Stimulated activated CD8-positive, alpha-beta memory T cell treated with anti-CD3 and anti-CD28 coated beads, Interleukin-2, amount 100 ng/mL, for 48 hours (primary cell): Measurements from ENCODE around the gene TBC1D16.
"Not testable (repeated sequence)": the region's sequence is repeated elsewhere in the genome, so short reads cannot be mapped to it uniquely, and the experiment has no call there.

ENCODE experiments used
- DNase-seq, 2 donors: peaks; one replicate each; pipeline ENCODE4 v3.0.0-alpha.2; 2020; ENCODE audit warnings: low read depth in 2 of 2

TBC1D16 gene

DNA sequence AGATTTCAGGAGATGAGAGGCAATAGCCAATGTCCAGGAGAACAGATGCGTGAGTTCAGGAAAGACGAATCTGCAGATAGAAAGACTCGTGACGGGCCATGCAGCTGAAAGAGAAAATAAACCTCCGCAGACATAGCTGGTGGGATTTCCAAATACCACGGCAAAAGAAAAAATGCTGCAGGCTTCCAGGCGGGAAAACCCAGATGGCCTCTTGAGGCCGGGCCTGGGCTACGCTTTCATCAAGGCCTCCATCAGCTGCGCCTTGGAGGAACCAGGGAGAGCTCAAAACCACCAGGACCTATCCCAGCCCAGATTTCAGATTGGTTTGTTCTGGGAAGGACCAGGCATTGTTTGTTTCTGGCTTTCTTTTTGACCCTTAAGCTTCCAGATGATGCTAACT, 17.4 kb upstream of the TBC1D16 start:
- no peak for DNase-seq

DNA sequence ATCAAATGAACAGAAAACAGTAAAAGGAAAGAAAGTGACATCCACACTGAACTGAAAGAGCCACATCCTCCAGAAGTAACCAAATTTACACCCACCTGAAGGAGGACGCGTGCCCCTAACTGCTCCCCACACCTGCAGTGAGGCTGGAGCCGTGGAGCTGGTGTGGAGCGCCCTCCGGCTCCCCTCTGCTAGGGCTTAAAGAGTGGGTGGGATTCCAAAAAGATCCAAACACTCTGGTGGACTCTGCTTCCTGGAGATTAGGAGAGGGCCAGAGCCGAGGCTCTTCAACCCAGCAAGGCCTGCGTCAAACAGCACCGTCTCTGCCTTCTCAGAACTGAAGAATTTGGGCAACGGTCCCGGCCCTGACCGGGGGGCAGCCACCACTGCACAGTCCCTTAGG, 16.0 kb upstream of the TBC1D16 start:
- no peak for DNase-seq

DNA sequence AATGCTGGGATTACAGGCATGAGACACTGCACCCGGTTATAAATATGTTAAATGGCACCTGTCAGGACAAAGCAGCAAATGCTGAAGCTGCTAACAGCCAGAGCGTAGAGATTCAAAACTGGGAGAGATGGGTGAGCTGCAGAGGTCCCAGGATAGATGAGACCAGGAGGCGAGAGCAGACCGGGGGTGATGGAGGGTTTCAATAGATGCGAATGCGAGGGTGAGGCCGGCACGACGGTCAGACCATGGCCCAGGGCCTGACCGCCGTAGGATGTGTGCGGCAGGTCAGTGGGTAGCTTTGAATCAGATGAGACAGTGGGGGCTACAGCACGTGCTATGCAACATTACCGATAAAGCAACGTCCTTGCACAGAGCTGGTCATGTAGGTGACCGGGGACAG, 15.0 kb upstream of the TBC1D16 start:
- no peak for DNase-seq

DNA sequence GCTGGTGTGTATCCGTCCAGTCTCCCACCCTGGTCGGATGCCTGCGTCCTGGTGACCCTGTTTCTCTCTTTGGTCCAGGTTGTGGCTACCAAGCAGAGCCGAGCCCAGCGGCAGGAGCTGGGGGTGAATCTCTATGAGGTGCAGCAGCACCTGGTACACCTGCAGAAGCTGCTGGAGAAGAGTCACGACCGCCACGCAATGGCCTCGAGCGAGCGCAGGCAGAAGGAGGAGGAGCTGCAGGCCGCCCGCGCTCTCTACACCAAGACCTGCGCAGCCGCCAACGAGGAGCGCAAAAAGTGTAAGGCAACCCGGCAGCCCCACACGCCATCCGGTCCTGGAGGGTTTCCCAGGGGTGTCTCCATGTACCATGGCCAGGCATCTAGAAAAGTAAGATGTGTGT, 14.3 kb upstream of the TBC1D16 start:
- no peak for DNase-seq

DNA sequence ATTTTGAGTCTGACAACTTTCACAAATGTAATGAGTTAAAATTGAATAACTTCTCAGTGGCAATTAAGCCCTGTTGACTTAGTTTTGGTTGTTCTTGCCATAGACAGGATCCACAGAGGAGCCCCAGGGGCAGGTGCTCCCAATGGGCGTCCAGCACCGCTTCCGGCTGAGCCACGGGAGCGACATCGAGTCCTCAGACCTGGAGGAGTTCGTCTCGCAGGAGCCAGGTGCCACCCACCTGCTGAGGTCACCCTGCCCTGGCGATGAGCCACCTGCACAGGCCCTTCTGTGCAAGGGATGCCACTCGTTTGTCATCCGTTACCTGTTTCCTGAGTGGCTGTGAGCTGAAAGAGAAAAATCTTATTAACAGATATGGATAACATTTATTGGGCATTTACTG, 11.5 kb upstream of the TBC1D16 start:
- no peak for DNase-seq

DNA sequence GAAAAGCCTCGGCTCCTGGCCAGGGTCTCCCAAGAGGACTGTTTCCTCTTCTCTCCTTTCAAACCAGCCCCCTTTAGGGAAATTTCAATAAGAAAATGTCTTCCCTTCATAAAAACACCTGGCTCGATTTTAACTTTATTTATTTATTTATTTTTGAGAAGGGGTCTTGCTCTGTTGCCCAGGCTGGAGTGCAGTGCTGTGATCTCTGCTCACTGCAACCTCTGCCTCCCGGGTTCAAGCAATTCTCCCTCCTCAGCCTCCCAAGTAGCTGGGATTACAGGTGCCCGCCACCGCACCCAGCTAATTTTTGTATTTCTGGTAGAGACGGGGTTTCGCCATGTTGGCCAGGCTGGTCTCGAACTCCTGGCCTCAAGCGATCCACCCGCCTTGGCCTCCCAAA, 11.0 kb upstream of the TBC1D16 start:
- DNase-seq: not testable (repeated sequence)

DNA sequence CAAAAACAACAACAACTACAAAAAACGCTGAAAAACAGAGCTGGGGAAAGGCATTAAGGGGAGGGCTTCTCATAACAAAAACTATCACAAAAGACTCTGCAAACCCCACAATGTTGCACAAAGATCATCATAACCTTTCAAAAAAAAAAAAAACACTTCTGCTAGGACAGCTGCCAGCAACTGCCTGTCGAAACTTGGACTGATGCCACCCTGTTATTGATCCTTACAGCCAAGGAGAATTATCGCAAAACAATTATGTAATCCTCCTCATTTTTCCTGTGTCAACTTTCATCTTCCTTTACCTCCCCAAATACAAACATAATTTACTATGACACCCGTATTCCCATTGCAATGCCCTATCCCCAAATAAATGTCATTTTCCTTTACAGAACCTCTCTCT, 10.0 kb upstream of the TBC1D16 start:
- no peak for DNase-seq

DNA sequence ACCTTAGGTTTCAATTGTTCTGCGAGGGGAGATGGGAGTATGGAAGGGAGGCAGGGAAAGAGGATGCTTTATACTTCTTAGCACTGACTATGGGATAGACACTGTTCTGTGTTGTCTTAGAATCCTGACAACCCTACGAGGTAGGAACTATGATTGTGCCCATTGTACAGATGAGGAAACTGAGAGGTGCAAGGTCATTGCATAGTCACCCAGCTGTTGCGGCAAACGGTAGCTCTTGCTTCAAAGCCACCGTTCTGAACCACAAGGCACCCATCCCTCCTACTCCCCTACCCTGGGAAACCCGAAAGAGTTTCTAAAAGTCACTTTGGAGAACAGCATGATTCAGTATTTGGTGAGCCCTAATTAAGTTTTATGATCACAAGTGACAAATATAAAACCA, 8.3 kb upstream of the TBC1D16 start:
- no peak for DNase-seq

DNA sequence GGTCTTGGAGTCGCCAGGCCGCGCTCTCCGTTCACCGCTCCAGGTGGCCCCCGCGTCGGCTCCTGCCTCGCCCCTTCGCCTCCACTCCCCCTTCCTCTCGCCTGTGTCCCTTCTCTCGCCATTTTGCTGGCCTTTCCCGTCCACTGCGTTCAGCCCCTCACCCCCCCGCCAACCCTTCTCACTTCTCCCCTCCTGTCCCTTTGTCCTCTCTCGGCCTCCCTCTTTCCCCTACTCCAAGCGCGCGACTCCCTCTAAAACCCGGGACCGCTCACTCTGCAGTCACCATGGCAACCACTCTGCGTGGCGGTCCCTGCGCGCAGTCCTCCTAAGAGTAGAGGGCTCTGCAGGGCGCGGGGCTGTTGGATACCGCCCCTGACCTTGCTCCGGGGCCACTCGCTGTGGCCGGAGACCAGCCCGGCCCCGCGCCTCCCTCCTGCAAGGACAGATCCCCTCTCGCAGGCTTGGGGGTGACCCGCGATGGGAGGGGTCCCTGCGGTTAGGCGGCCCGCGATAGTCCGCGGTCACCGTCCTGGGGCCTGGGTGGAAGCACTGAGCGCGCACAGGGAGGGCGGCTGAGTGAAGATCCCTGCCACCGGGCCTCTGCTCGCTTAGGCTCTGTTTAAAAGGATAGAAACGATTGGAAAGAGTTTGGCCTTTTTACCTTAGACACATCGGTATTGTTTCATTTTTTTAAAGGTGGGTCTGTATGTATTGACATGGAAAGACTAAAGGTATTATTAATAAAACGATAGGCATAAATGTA, 1.2 kb upstream of the TBC1D16 start:
- peak in 1 of 2 donors; percentile 15 for DNase-seq

DNA sequence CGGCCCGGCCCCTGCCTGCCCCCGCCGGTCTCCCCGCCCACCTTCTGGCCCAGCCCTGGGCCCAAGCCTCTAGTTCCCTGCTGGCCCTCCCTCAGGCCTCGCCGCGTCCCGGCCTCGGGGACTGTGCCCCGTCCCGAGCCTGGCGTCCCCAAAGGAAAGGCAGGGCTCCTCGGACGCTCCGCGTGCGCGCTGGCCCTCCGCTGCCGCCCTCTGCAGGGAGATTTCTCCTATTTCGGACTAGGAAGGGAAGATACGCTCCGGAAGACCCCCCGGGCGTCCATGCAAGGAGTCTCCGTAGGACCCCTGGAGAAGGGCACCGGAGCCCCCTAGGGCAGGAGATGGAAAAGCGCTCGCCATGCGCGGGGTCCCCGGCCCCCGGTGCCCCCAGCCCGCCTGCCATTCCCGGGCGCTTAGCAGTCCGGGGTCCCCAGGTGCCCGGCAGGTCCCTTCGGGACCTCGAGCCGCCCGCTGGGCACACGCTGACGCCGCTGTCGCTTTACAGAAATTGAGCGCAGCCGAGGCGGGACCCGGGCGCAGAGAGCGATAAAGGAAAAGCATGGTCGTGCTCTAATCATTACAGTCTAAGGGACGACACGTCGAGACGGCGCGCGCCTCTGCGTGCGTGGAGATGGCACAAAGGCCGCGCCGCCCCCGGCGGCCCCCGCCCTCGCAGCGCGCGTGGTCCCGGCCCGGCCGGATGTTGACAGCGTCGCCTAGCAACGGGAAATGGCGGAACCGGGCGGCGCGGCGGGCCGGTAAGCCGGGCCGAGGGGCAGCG, 454 bp upstream of the TBC1D16 start, which contains the start of gene CCDC40:
CCDC40 (plus strand) TSS at position 706 of the 778 bp plus-strand sequence; CDS start at position 727, 21 bp downstream.
- DNase-seq: peak; percentile 61 to 63

DNA sequence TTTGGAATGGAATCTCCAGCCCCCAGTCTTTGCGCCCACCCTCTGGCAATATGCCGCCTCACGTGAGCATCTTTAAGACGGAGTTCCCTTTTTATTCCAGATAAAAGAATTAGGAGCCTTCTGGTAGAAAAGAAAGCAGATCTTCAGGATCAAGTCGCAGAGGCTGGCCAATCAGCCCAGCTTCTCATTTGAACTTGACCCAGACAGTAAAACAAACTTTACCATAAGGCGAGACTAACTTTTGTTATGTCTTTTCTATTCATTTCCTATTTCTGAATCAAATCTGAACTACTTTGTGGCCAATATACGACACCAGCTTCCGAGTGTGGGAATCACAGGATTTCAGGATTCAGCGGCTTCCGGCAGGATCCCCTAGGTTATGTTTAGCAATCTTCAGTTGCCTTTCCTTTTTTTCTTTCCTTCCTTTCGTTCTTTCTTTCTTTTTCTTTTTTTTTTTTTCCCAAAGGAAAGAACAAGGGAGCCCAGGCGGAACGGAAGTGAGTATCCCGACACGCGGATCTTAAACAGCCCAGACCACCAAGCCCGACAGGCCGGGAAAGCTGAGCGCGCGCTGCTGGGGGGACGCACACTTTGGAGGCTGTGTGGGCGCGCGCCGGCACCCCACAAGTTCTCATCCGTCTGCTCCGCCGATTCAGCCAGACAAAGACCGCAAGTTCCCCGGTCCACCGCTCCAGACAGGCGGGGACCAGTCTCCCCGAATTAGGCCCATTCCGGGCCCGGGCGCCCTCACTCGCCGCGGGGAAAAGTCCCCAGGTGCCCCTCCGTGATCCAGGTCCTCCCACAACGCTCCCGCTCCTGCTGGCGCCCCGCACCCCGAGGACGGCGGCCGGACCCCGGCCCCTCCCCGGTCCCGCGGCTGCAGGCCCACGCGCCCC, 633 bp downstream of the TBC1D16 start:
- peak in 1 of 2 donors; percentile 4 for DNase-seq

DNA sequence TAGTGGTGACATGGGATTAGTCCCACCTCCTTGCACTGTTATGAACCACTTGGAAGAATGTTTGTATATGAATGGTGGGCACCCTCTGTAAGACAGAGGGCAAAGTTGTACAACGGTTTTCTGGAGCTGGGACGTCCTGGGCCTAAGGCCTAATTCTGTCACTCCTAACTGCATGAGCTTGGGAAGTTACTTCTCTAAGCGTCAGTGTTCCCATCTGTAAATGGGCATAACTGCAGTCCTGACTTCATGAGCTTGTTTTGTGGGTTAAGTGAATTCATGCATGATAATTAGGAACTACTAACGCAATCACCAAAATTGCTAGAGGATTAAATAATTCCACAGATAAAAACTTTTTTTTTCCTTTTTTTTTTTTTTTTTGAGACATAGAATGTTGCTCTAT, 1.8 kb downstream of the TBC1D16 start:
- DNase-seq: no peak

DNA sequence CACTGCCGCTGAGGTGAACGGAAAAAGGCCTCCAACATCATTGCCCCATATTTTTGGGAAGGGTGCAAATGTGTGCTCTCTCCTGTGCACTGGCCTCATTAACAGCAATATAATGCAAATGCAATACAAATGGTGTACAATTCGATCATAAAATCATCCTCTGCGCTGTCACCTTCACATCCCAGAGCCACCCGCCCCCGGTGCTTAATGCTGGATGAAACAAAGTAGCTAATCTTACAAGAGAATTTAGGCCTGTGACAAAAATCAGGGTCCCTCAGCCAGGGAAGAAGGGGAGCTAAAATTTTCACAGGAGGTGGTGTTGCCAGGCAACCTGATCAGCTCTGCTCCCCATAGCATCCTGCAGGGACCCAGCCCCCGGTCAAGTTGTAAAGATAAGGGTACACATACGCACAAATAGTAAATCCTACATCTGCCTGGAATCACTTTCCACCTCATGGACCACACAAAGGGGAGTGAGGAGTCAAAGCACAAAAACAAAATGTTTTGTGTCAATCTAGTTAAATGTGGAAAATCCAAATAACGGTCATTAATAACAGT, 3.0 kb downstream of the TBC1D16 start:
- DNase-seq: no peak

DNA sequence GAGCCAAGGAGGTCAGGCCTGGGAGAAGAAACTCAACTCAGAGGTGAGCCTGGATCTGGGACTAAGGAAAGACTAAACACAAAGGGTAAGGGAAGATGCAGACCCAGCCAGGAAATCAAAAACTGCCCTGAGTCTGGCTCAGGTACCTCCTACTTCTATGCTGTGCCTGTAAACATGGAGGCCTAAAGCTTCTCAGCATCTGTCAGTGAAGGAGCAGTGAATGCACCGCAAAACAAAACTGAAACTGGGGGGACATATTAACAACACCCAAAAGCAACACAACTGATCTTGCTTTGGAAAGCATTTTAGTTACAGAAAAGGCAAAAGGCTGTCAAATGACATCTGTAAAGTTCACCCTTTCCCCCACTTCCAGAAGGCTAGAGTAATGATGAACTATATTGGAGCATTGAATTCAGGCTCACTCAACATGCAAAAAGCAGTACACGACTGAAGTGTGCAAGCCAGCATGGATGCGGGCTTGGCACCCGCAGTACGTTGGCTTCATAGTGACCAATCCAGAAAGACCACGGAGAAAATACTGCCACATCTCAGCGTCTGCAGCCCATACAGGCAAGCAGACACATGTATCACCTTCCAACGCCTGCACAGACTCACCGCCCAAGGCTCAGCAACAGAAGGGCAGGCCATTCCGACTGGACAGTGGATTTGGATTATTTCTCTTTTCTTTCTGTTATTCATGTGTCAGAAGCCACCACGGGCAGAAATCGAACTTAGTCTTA, 3.8 kb downstream of the TBC1D16 start:
- no peak for DNase-seq

DNA sequence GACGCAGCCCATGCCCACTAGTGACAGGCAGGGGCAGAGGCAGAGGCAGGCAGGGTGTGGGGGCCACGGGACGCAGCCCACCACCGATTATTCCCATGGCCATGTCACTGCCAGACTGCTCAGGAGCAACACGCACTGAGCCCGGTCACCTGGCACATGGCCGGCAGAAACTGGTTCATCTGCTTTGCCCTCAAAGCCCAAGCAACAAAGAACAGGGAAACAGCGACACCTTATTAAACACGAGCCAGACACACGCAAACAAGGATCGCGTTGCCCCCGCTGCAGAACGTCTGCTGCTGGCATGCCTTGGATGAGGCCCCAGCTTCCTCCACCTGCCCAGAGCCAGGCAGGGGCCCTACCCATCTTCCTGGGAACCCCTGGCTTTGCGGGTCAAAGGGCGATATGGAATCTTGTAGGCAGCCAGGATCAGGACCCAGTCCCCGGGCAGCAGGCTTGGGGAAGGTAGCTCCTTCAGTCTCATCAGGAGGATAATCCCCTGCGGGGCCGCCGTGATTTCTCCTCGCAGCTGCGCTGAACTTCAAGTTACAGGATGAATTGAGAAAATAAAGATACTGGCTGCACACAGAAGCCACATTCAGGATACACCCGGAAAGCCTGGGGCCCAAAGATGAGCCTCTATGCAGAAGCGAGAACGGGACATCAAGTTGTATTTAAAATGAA, 4.8 kb downstream of the TBC1D16 start:
- DNase-seq: no peak

DNA sequence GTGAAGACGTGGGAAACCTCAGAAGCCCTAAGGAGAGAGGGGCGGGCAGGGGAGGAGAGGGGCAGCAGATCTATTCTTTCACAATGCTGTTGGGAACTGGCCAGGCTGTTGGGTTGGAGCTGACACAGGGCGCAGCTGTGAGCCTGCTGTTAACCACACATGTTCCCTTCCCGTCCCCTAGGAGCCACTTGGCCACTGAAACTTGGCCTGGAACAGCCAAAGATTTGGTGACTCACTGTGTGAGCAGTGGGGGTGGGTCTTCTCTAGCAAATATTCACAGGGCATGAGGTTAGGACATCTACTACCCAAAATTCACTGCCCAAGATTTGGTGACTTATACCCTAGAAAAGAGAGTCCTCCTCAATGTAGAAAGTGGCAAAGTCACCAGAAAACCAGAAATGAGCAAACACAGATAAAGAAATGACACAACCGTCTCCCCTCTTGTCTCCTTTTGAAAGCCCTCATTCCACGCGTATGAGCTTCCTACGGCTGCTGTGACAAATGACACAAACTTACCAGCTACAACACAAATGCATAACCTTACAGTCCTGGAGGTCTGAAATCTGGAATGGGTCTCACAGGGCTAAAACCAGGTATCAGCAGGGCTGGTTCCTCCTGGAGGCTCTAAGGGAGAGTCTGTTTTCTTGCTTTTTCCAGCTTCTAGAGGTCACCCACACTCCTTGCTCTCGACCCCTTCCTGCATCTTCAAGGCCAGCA, 6.3 kb downstream of the TBC1D16 start:
- DNase-seq: no peak

DNA sequence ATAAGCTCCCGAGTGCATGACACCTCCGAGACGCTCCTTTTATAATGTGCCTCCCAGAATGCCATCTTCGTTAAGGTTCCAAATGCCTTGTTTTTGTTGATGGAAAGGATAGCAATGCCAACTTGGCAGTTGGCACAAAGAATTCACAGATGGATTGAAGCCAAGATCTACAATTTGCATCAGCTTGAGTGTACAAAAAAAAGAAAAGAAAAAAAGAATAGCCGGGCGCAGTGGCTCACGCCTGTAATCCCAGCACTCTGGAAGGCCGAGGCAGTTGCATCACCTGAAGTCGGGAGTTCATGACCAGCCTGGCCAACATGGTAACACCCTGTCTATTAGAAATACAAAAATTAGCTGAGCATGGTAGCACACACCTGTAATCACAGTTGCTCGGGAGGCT, 7.6 kb downstream of the TBC1D16 start:
- DNase-seq: no peak

DNA sequence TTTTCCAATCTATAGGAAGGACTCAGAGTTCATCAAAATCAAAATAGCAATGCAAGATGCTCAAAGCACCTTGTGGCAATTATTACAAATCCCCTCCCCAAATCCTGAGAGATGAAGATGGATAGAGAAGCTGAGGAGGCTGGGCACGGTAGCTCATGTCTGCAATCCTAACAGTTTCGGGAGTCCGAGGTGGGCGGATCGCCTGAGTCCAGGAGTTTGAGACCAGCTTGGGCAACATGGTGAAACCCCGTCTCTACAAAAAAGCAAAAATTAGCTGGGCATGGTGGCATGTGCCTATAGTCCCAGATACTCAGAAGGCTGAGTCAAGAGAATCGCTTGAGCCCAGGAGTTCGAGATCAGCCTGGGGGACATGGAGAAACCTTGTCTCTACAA, 8.6 kb downstream of the TBC1D16 start:
- no peak for DNase-seq

DNA sequence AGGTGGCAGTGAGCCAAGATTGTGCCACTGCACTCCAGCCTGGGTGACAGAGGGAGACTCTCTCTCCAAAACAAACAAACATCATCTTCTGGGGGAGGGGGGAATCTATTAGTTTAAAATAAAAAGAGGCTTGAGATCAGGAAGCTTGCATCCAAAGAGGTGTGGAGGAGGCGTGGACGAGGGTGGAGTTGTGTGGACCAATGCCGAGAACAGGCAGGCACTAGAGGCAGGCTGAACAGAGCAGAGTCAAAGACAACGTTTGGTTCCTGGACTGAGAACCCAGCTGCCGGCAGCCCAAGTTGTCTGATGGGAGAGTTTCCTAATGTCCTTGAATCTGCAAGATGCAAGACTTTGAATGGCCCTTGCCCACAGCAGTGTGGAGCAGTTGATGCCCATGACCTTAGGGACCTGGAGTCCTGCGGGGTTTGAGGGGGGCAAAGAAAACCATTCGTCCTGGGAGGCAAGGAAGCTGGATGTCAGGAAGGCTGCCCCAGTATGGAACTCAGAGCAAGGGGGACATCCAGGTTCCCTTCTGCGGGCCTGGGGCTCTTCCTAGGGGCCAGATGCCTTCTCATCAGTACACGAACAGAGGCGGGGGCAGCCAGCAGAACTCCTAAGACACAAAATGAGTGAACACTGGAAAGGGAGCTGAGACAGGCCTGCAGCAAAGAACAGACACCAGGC, 9.2 kb downstream of the TBC1D16 start:
- DNase-seq: no peak
